Hematopoietic multipotent progenitor cell treated with erythropoietin and hydrocortisone succinate and interleukin-3 and kit ligand, for 6 days (in vitro differentiated cells): ENCODE measurements around the gene PLA2G15.

ENCODE experiments used
- DNase-seq: peaks from one replicate; pipeline ENCODE4 v3.0.0-alpha.2; 2015

The PLA2G15 gene

DNA sequence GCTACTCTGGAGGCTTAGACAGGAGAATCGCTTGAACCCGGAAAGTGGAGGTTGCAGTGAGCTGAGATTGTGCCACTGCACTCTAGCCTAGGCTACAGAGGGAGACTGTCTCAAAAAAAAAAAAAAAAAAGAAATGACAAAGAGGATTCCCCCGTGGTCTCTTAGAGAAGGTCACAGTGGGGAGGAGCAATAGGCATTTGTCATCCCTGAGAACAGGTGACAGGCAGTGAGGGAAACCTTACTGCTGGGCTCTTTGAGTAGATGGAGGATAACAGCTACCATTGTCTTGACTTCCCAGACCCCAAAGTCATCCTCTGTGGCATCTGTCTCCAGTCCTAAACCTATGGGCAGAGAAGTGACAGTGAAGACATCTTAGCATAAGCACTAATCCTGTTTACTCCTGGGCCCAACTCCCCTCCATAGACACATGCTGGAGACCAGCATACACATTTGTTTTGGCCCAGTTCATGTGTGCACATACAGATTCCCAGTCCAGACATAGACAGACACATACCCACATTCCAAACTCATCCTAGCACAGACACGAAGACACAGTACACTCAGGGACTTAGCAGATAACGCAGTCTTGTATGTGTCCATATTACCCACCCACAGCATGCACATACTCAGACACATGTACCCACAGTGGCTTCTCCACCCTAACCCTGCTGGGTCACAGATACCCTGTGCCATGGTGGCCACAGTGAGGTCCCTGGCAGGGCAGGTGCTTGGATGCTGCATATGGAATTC is 11.9 kb upstream of the PLA2G15 start:
- no peak for DNase-seq

GRCh38 chr16:68233835-68234187 is 11.4 kb upstream of the PLA2G15 start:
- DNase-seq, result no peak

GRCh38 chr16:68234188-68235107 is 10.7 kb upstream of the PLA2G15 start:
- DNase-seq, result peak; percentile 31

DNA sequence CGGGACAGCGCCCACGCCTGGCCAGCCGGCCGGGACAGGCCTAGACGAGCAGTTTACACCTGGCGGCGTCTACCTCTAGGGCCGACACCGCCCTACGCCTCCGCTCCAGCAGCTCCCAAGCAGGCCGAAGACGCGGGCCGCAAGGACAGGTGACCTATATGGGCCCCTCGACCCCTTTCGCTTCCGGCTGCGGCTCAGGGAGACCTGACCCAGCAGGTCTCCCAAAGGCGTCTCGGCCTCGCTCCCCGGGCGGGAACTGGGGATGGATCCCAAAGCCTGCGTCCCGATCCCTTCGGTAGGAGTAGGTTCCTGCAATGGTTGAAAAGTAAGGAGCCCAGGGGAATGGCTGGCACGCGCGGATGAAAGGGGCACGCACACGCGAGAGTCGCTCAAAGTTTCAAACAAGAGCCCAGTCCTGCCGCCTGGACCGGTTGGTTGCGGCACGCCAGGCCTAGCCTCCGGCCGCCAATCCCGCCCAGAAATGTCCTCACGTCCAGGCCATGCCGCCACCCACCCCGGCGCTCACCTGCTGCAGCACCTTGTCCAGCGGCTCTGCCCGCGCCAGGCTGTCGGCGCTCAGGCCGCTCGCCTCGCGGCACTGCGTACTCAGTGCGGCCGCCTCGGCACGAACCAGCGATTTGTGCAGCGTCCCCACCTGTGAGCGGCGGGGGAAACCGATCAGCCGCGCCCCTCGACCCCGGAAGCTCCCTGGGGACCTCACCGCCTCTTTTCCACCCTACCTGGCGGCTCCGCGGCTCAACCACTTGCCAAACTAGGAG is 9.9 kb upstream of the PLA2G15 start:
- DNase-seq, result no peak

DNA sequence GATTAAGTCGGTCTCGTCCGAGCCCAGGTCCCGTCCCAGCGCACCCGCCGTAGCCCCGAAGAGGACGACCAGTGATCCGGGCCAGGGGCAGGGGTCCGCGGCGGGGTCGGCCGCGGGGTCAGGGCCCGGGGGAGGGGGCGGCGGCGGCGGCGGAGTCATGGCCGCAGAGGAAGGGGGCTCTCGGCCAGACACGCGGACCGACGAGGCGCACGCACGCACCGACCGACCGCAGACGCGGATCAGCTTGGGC is 9.4 kb upstream of the PLA2G15 start, which contains the start of gene ESRP2:
Gene ESRP2 (minus strand): TSS at position 241 of the 250 bp plus-strand sequence. CDS start 82 bp downstream, at position 159.
- DNase-seq, result no peak

- peak; percentile 73 for DNase-seq
Observed at GRCh38 chr16:68236137-68236825, 8.9 kb upstream of the PLA2G15 start.

GRCh38 chr16:68236826-68237242 is 8.3 kb upstream of the PLA2G15 start:
- DNase-seq, result peak; percentile 58

DNA sequence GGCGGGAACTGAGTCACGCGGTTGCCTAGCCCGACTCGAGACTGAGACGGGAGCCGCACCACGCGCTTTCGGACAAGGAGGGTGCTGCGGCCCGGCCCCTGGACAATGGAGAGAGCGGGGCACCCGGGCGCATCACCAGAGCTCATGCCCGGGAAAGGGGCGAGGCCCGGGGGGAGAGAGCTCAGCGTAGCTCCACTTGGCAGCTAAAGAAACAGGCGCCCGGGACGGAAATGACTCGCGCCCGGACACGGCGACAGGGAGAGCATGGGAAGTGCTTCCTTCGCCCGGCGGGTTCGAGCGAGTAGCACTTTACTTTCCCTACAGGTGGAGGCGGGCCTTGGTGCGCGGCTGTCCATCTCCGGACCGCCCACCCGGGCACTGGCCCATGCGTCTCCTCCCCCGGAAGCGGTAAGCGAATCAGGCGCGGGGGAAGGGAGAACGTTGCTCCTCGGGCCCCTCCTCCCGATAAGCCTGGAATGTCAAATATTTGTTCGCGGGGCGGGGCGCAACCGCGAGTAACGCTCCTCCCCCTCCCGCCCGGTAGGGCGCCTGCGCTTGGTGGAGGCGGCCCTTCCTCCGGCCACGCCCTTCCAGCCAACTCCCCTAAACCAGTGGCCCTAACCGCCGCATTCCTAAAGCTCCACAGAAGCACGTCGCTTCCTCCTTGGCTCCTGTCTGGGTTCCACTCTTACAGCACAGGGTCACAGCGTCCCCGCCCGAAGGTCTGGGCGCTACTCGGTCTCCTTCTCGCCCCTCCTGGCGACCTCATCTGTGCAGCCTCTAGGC is 7.7 kb upstream of the PLA2G15 start:
- peak; percentile 99 for DNase-seq

GRCh38 chr16:68238029-68238345 is 7.2 kb upstream of the PLA2G15 start:
- no peak for DNase-seq

DNA sequence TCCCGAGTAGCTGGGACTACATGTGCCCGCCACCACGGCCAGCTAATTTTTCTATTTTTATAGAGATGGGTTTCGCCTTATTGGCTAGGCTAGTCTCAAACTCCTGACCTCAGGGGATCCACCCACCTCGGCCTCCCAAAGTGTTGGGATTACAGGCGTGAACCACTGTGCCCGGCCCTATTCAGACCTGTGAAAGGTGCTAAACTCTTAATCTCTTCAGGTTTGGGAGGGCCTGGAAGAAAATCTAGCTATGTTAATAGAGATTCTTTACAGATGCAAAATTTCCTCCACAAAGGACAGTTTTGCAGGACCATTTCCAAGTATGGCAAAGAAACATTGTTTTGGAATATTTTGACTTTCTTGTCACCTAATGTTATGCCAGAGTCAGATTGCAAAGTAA is 3.1 kb upstream of the PLA2G15 start:
- DNase-seq, result no peak

DNA sequence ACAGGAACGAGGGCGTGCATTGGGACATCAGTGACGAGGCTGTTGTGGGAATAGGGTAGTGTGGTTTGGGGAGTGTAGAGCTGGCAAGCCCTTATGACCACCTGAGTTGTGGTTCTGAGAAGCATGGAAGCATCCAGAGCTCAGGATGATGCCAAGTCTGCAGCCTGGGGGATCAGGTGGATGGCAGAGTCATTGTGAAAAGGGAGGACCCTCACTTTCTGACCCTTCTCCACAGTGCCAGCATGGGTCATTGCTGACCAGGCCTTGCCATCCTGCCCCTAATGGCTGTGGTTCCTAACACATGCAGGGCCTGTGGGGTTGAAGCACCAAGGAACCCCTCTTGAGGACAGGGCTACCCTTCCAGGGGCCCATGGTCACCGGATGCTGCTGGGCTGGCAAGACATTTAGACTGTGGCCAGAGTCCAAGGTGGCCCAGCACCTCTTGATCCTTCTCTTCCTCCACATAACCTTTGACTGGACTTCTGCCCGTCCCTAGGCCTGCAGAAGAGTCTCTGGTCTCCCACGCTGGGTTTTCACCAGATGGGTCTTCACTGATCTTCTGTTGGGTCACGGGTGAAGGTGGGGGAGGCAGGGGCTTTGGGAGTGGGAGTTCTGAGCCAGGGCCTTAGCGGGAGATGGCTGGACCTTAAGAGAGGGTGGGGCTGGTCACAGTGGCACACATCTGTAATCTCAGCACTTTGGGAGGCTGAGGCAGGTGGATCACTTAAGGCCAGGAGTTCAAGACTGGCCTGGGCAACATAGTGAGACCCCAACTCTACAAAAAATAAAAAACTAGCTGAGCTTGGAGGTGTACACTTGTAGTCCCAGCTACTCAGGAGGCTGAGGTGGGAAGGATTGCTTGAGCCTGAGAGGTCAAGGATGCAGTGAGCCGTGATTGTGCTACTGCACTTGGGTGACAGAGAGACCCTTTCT is 2.0 kb upstream of the PLA2G15 start:
- no peak for DNase-seq

DNA sequence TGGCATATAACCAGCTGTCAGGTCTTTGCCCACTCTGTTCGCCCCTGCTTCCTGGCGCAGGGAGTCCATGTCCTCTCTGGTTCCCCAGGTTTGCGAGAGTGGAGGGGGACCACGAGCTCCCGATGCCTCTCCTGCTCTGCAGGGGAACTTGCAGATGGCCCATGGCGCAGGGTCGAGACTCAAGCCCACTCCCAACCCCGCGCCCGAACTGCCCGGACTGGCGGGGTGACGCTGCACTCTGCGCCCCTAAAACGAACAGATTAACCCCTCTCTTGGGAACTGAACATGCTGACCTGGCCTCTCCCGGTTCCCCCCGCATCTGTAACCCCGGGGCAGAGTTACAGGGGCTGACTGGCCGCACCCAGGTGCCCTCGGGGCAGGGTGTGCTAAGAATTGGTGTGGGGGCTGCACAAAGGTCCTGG is 681 bp upstream of the PLA2G15 start:
- no peak for DNase-seq

GRCh38 chr16:68246121-68246520 is 948 bp downstream of the PLA2G15 start:
- DNase-seq, result no peak

DNA sequence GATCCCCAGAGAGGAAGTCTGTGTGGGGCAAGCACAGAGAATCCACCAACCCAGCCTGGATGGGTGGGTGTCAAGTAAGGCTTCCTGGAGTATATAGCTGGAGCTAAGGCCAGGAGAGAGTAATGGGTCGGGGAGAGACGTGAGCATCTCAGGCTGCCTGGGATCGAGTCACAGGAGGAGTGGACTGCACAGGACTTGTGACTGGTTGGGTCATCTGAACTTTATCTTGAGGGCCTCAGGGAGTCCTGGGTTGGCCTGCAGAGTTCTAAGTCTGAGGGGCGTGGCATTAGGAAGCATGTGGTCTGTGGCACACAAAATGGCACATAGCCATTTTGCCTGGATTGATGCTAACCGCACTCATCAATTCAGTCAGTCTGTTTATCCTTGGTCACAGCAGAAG is 1.5 kb downstream of the PLA2G15 start:
- peak; percentile 72 for DNase-seq

DNA sequence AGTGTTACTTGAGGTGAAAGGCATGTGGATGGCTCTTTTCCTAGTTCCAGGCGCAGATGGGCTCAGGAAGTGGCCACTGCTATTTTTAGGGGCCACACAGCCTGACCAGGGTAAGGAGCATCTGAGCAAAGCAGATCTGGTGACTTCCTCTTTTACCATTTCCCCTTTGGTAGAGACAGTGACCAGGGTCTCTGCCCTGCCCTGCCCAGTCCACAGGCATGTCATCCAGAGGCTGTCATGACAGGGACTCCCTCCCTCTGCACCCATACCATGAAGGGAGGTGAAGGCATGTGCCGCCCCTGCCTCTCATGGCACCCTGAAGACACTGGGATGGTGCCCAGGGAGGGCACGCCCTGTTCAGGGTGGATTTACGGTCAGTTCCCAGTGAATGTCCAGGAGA is 2.2 kb downstream of the PLA2G15 start:
- DNase-seq, result no peak

- DNase-seq, result no peak
Observed at GRCh38 chr16:68247932-68248331, 2.8 kb downstream of the PLA2G15 start.

DNA sequence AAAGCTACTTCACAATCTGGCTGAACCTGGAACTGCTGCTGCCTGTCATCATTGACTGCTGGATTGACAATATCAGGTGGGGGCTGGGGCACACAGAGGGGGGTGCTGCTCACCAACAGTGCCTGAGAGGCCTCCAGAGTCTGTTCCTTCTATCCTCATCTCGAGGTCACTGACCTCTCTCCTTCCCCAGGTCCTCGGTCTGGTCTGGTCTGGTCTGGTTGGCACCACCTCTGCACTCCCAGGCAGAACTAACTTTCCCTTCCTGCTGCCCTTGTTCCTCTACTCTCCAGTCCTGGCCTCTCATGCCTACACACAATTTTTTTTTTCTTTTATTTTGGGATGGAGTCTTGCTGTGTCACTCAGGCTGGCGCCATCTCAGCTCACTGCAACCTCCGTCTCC is 4.2 kb downstream of the PLA2G15 start:
- DNase-seq, result no peak

DNA sequence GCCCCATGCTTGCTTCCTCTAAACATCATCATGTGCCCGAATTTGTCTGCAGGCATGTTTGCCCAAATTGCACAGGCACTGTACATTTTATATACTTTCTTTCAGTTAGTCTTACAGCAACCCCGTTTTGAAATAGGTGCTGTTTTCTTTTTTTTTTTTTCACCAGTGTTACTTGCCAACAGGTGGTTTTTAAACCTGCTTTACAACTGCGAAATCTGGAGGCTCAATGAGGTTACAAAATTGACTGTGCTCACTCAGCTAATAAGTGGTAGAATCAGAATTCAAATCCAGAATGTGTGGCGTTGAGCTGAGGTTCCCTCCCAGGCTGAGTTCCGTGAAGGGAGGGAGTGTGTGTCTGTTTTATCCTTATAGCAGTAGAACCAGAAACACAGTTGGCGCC is 5.8 kb downstream of the PLA2G15 start:
- DNase-seq, result no peak

DNA sequence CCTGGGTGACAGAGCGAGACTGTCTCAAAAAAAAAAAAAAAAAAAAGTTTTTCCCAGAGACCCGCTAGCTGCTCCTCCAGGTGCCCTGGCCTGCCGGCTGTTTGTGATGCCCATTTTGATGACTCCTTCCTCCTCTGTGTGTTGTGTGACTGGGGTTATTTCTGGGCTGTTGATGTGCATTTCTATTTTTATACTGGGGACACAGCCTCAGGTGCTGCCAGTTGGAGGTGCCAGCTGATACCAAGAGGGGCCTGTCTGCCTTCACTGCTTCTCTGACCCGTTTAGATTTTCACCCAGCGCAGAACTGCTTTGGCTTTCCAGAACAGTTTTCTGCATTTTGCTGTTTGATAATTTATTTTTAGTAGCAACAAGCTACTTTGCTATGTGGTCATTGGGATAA is 6.7 kb downstream of the PLA2G15 start:
- no peak for DNase-seq

- DNase-seq, result no peak
Observed at GRCh38 chr16:68252383-68252782, 7.2 kb downstream of the PLA2G15 start.

GRCh38 chr16:68253721-68254120 is 8.5 kb downstream of the PLA2G15 start:
- no peak for DNase-seq
